SU-DHL-6 (cell line): ENCODE results near the gene ZNF273.
A peak's percentile ranks its signal among the peaks of the same experiment; 100 is the strongest.

Source experiments
- H2AFZ ChIP-seq: fragments of 200-600 bp; sonication (generic); 2 replicates; pipeline ENCODE4 v1.6.1; 2014; ENCODE audit warnings: low read depth, mild to moderate bottlenecking, moderate library complexity, mixed read lengths, antibody characterized with exemption, low read length; ENCODE audit not compliant: severe bottlenecking
- H3F3A ChIP-seq: fragments of 200-600 bp; shearing (Covaris generic); 2 replicates; pipeline ENCODE4 v1.6.0; 2016; ENCODE audit warnings: antibody characterized with exemption, mild to moderate bottlenecking; ENCODE audit not compliant: insufficient read depth
- H3K27ac ChIP-seq: fragments of 200-600 bp; sonication (generic); 2 replicates; pipeline ENCODE4 v1.5.1; 2016; ENCODE audit warnings: low read depth, mild to moderate bottlenecking, low read length, moderate library complexity, mixed read lengths
- H3K27me3 ChIP-seq: fragments of 200-600 bp; sonication (generic), shearing (Covaris generic); 2 replicates; pipeline ENCODE4 v1.6.0; 2014; ENCODE audit warnings: mild to moderate bottlenecking, low read length
- H3K36me3 ChIP-seq: fragments of 200-600 bp; sonication (generic); 2 replicates; pipeline ENCODE4 v1.6.1; 2014; ENCODE audit warnings: mild to moderate bottlenecking, low read length, mixed read lengths
- H3K4me2 ChIP-seq: fragments of 300-600, 200-600 bp; shearing (Covaris generic), sonication (generic); 2 replicates; pipeline ENCODE4 v1.6.0; 2014; ENCODE audit warnings: low read length, low read depth, mild to moderate bottlenecking; ENCODE audit not compliant: poor library complexity, severe bottlenecking
- H3K4me3 ChIP-seq: fragments of 200-600 bp; sonication (generic); 2 replicates; pipeline ENCODE4 v1.5.1; 2014; ENCODE audit warnings: antibody characterized with exemption, low read length, mild to moderate bottlenecking, mixed read lengths; ENCODE audit not compliant: insufficient read depth, poor library complexity, severe bottlenecking
- H3K79me2 ChIP-seq: fragments of 200-600 bp; sonication (generic); 2 replicates; pipeline ENCODE4 v1.6.1; 2014; ENCODE audit warnings: mild to moderate bottlenecking, low read length, moderate library complexity; ENCODE audit not compliant: insufficient read depth
- H3K9ac ChIP-seq: fragments of 200-600 bp; sonication (generic); 2 replicates; pipeline ENCODE4 v1.7.0; 2014; ENCODE audit warnings: mild to moderate bottlenecking, low read length
- H3K9me2 ChIP-seq: fragments of 200-600 bp; sonication (generic); replicated peaks from 2 replicates; pipeline ENCODE4 v1.6.1; 2014; ENCODE audit warnings: low read length; ENCODE audit not compliant: insufficient read depth
- H3K9me3 ChIP-seq: fragments of 200-600 bp; sonication (generic); 2 replicates; pipeline ENCODE4 v1.6.1; 2014; ENCODE audit warnings: low read length, mixed read lengths; ENCODE audit not compliant: insufficient read depth
- H4K20me1 ChIP-seq: fragments of 200-600 bp; sonication (generic); 2 replicates; pipeline ENCODE4 v1.6.1; 2014; ENCODE audit warnings: low read depth, mild to moderate bottlenecking, antibody characterized with exemption, low read length, moderate library complexity, mixed read lengths
- CTCF ChIP-seq: fragments of 200-600 bp; sonication (generic); IDR thresholded peaks from one replicate; pipeline ENCODE4 v1.5.1; 2017; ENCODE audit warnings: antibody characterized with exemption, mild to moderate bottlenecking, low read length, moderate library complexity; ENCODE audit not compliant: insufficient read depth, poor library complexity, severe bottlenecking
- EZH2phosphoT487 ChIP-seq: fragments of 200-600 bp; sonication (generic), shearing (Covaris generic); conservative IDR thresholded peaks from 2 replicates; pipeline ENCODE4 v1.6.1; 2018; ENCODE audit warnings: mild to moderate bottlenecking, antibody characterized with exemption, low read length, moderate library complexity, mixed read lengths

Gene ZNF273

GRCh38 chr7:64904008-64904407 is 935 bp downstream of the ZNF273 start:
- Histone ChIP-seq H3K9me3 (no peaks in the 10 kb centered on the region), H3K79me2 (peaks cover 59% of the 10 kb centered on the region), H3K9ac (peak overlapping the region; percentile 91), H3F3A (peaks cover 33% of the 10 kb centered on the region), H3K4me3 (peak overlapping the region; percentile 90), H4K20me1 (0 out of 2 replicates have a peak, but pooled peaks cover 5% of the 10 kb centered on the region), H3K4me2 (peak overlapping the region; percentile 70), H2AFZ (no peak overlapping the region), H3K9me2 (no peaks in the 10 kb centered on the region), H3K36me3 (no peaks in the 10 kb centered on the region), H3K27ac (peak overlapping the region; percentile 80), H3K27me3 (no peaks in the 10 kb centered on the region)
- TF ChIP-seq CTCF (no peak), EZH2phosphoT487 (no peak)

GRCh38 chr7:64905133-64905532 is 2.1 kb downstream of the ZNF273 start:
- Histone ChIP-seq H3K4me2 (peak overlapping the region; percentile 70), H3K79me2 (peaks cover 70% of the 10 kb centered on the region), H3K9me3 (no peaks in the 10 kb centered on the region), H4K20me1 (0 out of 2 replicates have a peak, but pooled peaks cover 5% of the 10 kb centered on the region), H3K36me3 (peaks cover 7% of the 10 kb centered on the region), H3K9ac (peak overlapping the region; percentile 91), H3K27me3 (no peaks in the 10 kb centered on the region), H2AFZ (no peak overlapping the region), H3K9me2 (no peaks in the 10 kb centered on the region), H3K27ac (peak overlapping the region; percentile 80), H3K4me3 (peak overlapping the region; percentile 90), H3F3A (peaks cover 33% of the 10 kb centered on the region)
- no peak for TF ChIP-seq EZH2phosphoT487
- TF ChIP-seq CTCF: no peak

GRCh38 chr7:64905547-64905946 is 2.5 kb downstream of the ZNF273 start:
- Histone ChIP-seq H4K20me1 (0 out of 2 replicates have a peak, but pooled peaks cover 5% of the 10 kb centered on the region), H2AFZ (no peak overlapping the region), H3K4me3 (peak overlapping the region; percentile 90), H3K36me3 (peaks cover 11% of the 10 kb centered on the region), H3F3A (peaks cover 33% of the 10 kb centered on the region), H3K9me3 (no peaks in the 10 kb centered on the region), H3K79me2 (peaks cover 75% of the 10 kb centered on the region), H3K4me2 (peak overlapping the region; percentile 70), H3K9ac (peak overlapping the region; percentile 91), H3K27me3 (no peaks in the 10 kb centered on the region), H3K27ac (peak overlapping the region; percentile 80), H3K9me2 (no peaks in the 10 kb centered on the region)
- TF ChIP-seq EZH2phosphoT487: no peak
- TF ChIP-seq CTCF: no peak
